Measurements from ENCODE around the gene SF3B5.
A peak's percentile ranks its signal among the peaks of the same experiment; 100 is the strongest.

SF3B5 gene

GRCh38 chr6:144106206-144106605 is 10.8 kb upstream of the SF3B5 start:
- no peak overlapping the region for H3K27ac ChIP-seq (ENCODE audit: low read length)

GRCh38 chr6:144104898-144105487 is 9.6 kb upstream of the SF3B5 start:
- no peak overlapping the region for H3K27ac ChIP-seq (ENCODE audit: low read length)
- no peak overlapping the region for H3K4me3 ChIP-seq (ENCODE audit: low read length in 2 of 2)
- no peaks in the 10 kb centered on the region for H3K4me1 ChIP-seq (ENCODE audit: control insufficient read depth, insufficient read depth, low read length)
- no peak overlapping the region for H3K9ac ChIP-seq (ENCODE audit: low read length in 2 of 2)
- no peaks in the 10 kb centered on the region for H3K36me3 ChIP-seq (ENCODE audit: control insufficient read depth in 2 of 2, insufficient read depth in 2 of 2, low read length in 2 of 2)
- H3K9me3 ChIP-seq (ENCODE audit: control insufficient read depth in 2 of 2, low read length in 2 of 2), result no peaks in the 10 kb centered on the region
- no peaks in the 10 kb centered on the region for H3K27me3 ChIP-seq (ENCODE audit: control insufficient read depth in 1 of 2, insufficient read depth in 2 of 2, low read length in 2 of 2)

More at GRCh38 chr6:144106206-144106605, 10.8 kb upstream of the SF3B5 start:
- Histone ChIP-seq H3K9ac (ENCODE audit: low read length in 2 of 2) (no peak overlapping the region), H3K4me1 (ENCODE audit: control insufficient read depth, insufficient read depth, low read length) (no peaks in the 10 kb centered on the region), H3K27me3 (ENCODE audit: control insufficient read depth in 1 of 2, insufficient read depth in 2 of 2, low read length in 2 of 2) (no peaks in the 10 kb centered on the region), H3K9me3 (ENCODE audit: control insufficient read depth in 2 of 2, low read length in 2 of 2) (no peaks in the 10 kb centered on the region), H3K36me3 (ENCODE audit: control insufficient read depth in 2 of 2, insufficient read depth in 2 of 2, low read length in 2 of 2) (no peaks in the 10 kb centered on the region), H3K4me3 (ENCODE audit: low read length in 2 of 2) (no peak overlapping the region)

GRCh38 chr6:144104488-144104887 is 9.1 kb upstream of the SF3B5 start:
- H3K9me3 ChIP-seq (ENCODE audit: control insufficient read depth in 2 of 2, low read length in 2 of 2), result no peaks in the 10 kb centered on the region
- no peak overlapping the region for H3K9ac ChIP-seq (ENCODE audit: low read length in 2 of 2)
- no peak overlapping the region for H3K27ac ChIP-seq (ENCODE audit: low read length)
- no peaks in the 10 kb centered on the region for H3K27me3 ChIP-seq (ENCODE audit: control insufficient read depth in 1 of 2, insufficient read depth in 2 of 2, low read length in 2 of 2)
- no peaks in the 10 kb centered on the region for H3K36me3 ChIP-seq (ENCODE audit: control insufficient read depth in 2 of 2, insufficient read depth in 2 of 2, low read length in 2 of 2)
- H3K4me3 ChIP-seq (ENCODE audit: low read length in 2 of 2), result no peak overlapping the region
- H3K4me1 ChIP-seq (ENCODE audit: control insufficient read depth, insufficient read depth, low read length), result no peaks in the 10 kb centered on the region

- Histone ChIP-seq H3K9ac (ENCODE audit: low read length in 2 of 2) (no peak overlapping the region), H3K27me3 (ENCODE audit: control insufficient read depth in 1 of 2, insufficient read depth in 2 of 2, low read length in 2 of 2) (no peaks in the 10 kb centered on the region), H3K4me1 (ENCODE audit: control insufficient read depth, insufficient read depth, low read length) (no peaks in the 10 kb centered on the region), H3K4me3 (ENCODE audit: low read length in 2 of 2) (no peak overlapping the region), H3K27ac (ENCODE audit: low read length) (no peak overlapping the region), H3K36me3 (ENCODE audit: control insufficient read depth in 2 of 2, insufficient read depth in 2 of 2, low read length in 2 of 2) (no peaks in the 10 kb centered on the region), H3K9me3 (ENCODE audit: control insufficient read depth in 2 of 2, low read length in 2 of 2) (no peaks in the 10 kb centered on the region)
Observed at GRCh38 chr6:144103026-144103563, 7.7 kb upstream of the SF3B5 start.

- no peak overlapping the region for H3K27ac ChIP-seq (ENCODE audit: low read length)
- H3K27me3 ChIP-seq (ENCODE audit: control insufficient read depth in 1 of 2, insufficient read depth in 2 of 2, low read length in 2 of 2), result no peaks in the 10 kb centered on the region
- H3K4me3 ChIP-seq (ENCODE audit: low read length in 2 of 2), result no peak overlapping the region
- peaks cover 14% of the 10 kb centered on the region for H3K4me1 ChIP-seq (ENCODE audit: control insufficient read depth, insufficient read depth, low read length)
- no peaks in the 10 kb centered on the region for H3K9me3 ChIP-seq (ENCODE audit: control insufficient read depth in 2 of 2, low read length in 2 of 2)
- H3K36me3 ChIP-seq (ENCODE audit: control insufficient read depth in 2 of 2, insufficient read depth in 2 of 2, low read length in 2 of 2), result no peaks in the 10 kb centered on the region
- no peak overlapping the region for H3K9ac ChIP-seq (ENCODE audit: low read length in 2 of 2)
Observed at GRCh38 chr6:144098993-144099392, 3.6 kb upstream of the SF3B5 start.

- Histone ChIP-seq H3K36me3 (ENCODE audit: control insufficient read depth in 2 of 2, insufficient read depth in 2 of 2, low read length in 2 of 2) (no peaks in the 10 kb centered on the region), H3K9ac (ENCODE audit: low read length in 2 of 2) (peak overlapping the region; percentile 96)
Observed at GRCh38 chr6:144094731-144095133, 641 bp downstream of the SF3B5 start.

GRCh38 chr6:144093658-144094057 is 1.7 kb downstream of the SF3B5 start:
- Histone ChIP-seq H3K4me3 (ENCODE audit: low read length in 2 of 2) (no peak overlapping the region), H3K27ac (ENCODE audit: low read length) (no peak overlapping the region), H3K9me3 (ENCODE audit: control insufficient read depth in 2 of 2, low read length in 2 of 2) (no peaks in the 10 kb centered on the region), H3K27me3 (ENCODE audit: control insufficient read depth in 1 of 2, insufficient read depth in 2 of 2, low read length in 2 of 2) (no peaks in the 10 kb centered on the region), H3K4me1 (ENCODE audit: control insufficient read depth, insufficient read depth, low read length) (peaks cover 17% of the 10 kb centered on the region), H3K9ac (ENCODE audit: low read length in 2 of 2) (no peak overlapping the region), H3K36me3 (ENCODE audit: control insufficient read depth in 2 of 2, insufficient read depth in 2 of 2, low read length in 2 of 2) (no peaks in the 10 kb centered on the region)

More at GRCh38 chr6:144094731-144095133, 641 bp downstream of the SF3B5 start:
- H3K4me1 ChIP-seq (ENCODE audit: control insufficient read depth, insufficient read depth, low read length), result peaks cover 17% of the 10 kb centered on the region
- peak overlapping the region; percentile 83 for H3K27ac ChIP-seq (ENCODE audit: low read length)
- H3K9me3 ChIP-seq (ENCODE audit: control insufficient read depth in 2 of 2, low read length in 2 of 2), result no peaks in the 10 kb centered on the region
- peak overlapping the region; percentile 100 for H3K4me3 ChIP-seq (ENCODE audit: low read length in 2 of 2)
- no peaks in the 10 kb centered on the region for H3K27me3 ChIP-seq (ENCODE audit: control insufficient read depth in 1 of 2, insufficient read depth in 2 of 2, low read length in 2 of 2)

- H3K27ac ChIP-seq (ENCODE audit: low read length), result no peak overlapping the region
- H3K36me3 ChIP-seq (ENCODE audit: control insufficient read depth in 2 of 2, insufficient read depth in 2 of 2, low read length in 2 of 2), result no peaks in the 10 kb centered on the region
- H3K4me1 ChIP-seq (ENCODE audit: control insufficient read depth, insufficient read depth, low read length), result peaks cover 17% of the 10 kb centered on the region
- no peak overlapping the region for H3K4me3 ChIP-seq (ENCODE audit: low read length in 2 of 2)
- H3K9ac ChIP-seq (ENCODE audit: low read length in 2 of 2), result no peak overlapping the region
- H3K9me3 ChIP-seq (ENCODE audit: control insufficient read depth in 2 of 2, low read length in 2 of 2), result no peaks in the 10 kb centered on the region
- no peaks in the 10 kb centered on the region for H3K27me3 ChIP-seq (ENCODE audit: control insufficient read depth in 1 of 2, insufficient read depth in 2 of 2, low read length in 2 of 2)
Observed at GRCh38 chr6:144093236-144093635, 2.1 kb downstream of the SF3B5 start.

GRCh38 chr6:144090384-144090783 is 5.0 kb downstream of the SF3B5 start:
- Histone ChIP-seq H3K4me1 (ENCODE audit: control insufficient read depth, insufficient read depth, low read length) (peaks cover 13% of the 10 kb centered on the region), H3K27me3 (ENCODE audit: control insufficient read depth in 1 of 2, insufficient read depth in 2 of 2, low read length in 2 of 2) (no peaks in the 10 kb centered on the region), H3K4me3 (ENCODE audit: low read length in 2 of 2) (no peak overlapping the region), H3K36me3 (ENCODE audit: control insufficient read depth in 2 of 2, insufficient read depth in 2 of 2, low read length in 2 of 2) (peaks cover 0 to 1% of the 10 kb centered on the region in 2 donors), H3K27ac (ENCODE audit: low read length) (no peak overlapping the region), H3K9me3 (ENCODE audit: control insufficient read depth in 2 of 2, low read length in 2 of 2) (no peaks in the 10 kb centered on the region), H3K9ac (ENCODE audit: low read length in 2 of 2) (no peak overlapping the region)

- no peak overlapping the region for H3K27ac ChIP-seq (ENCODE audit: low read length)
- no peaks in the 10 kb centered on the region for H3K27me3 ChIP-seq (ENCODE audit: control insufficient read depth in 1 of 2, insufficient read depth in 2 of 2, low read length in 2 of 2)
- H3K4me3 ChIP-seq (ENCODE audit: low read length in 2 of 2), result no peak overlapping the region
- no peak overlapping the region for H3K9ac ChIP-seq (ENCODE audit: low read length in 2 of 2)
- H3K4me1 ChIP-seq (ENCODE audit: control insufficient read depth, insufficient read depth, low read length), result no peaks in the 10 kb centered on the region
- no peaks in the 10 kb centered on the region for H3K9me3 ChIP-seq (ENCODE audit: control insufficient read depth in 2 of 2, low read length in 2 of 2)
- peaks cover 0 to 2% of the 10 kb centered on the region in 2 donors for H3K36me3 ChIP-seq (ENCODE audit: control insufficient read depth in 2 of 2, insufficient read depth in 2 of 2, low read length in 2 of 2)
Observed at GRCh38 chr6:144087789-144088426, 7.5 kb downstream of the SF3B5 start.

- Histone ChIP-seq H3K27ac (ENCODE audit: low read length) (no peak overlapping the region), H3K36me3 (ENCODE audit: control insufficient read depth in 2 of 2, insufficient read depth in 2 of 2, low read length in 2 of 2) (peaks cover 0 to 2% of the 10 kb centered on the region in 2 donors), H3K4me1 (ENCODE audit: control insufficient read depth, insufficient read depth, low read length) (no peaks in the 10 kb centered on the region), H3K9me3 (ENCODE audit: control insufficient read depth in 2 of 2, low read length in 2 of 2) (no peaks in the 10 kb centered on the region), H3K4me3 (ENCODE audit: low read length in 2 of 2) (no peak overlapping the region), H3K27me3 (ENCODE audit: control insufficient read depth in 1 of 2, insufficient read depth in 2 of 2, low read length in 2 of 2) (no peaks in the 10 kb centered on the region), H3K9ac (ENCODE audit: low read length in 2 of 2) (no peak overlapping the region)
Observed at GRCh38 chr6:144086959-144087358, 8.4 kb downstream of the SF3B5 start.
